Activated T-helper 17 cell treated with anti-CD3 and anti-CD28 coated beads, Interleukin-2, amount 50 U/mL, for 72 hours (primary cell): ENCODE data around the gene SYK. TPM values are rescaled to one million over a fixed set of nuclear protein-coding genes. Genes with fewer than 3 reads are reported as not detected.
"Not testable (repeated sequence)": the region's sequence is repeated elsewhere in the genome, so short reads cannot be mapped to it uniquely, and the experiment has no call there.

Source experiments
- ATAC-seq: fragments of 150-1000 bp; cut with Tn5 transposase; replicated peaks from 2 replicates; pipeline ENCODE4 v1.10.0; 2021; ENCODE audit warnings: mild to moderate bottlenecking, moderate library complexity
- H3K27ac Mint-ChIP-seq: one replicate; pipeline ENCODE4 v1.8.0; 2022; ENCODE audit warnings: mixed read lengths
- H3K27me3 Mint-ChIP-seq: one replicate; pipeline ENCODE4 v1.8.0; 2022; ENCODE audit warnings: mixed read lengths
- H3K36me3 Mint-ChIP-seq: one replicate; pipeline ENCODE4 v1.8.0; 2022; ENCODE audit warnings: low read depth, mild to moderate bottlenecking, mixed read lengths
- H3K4me1 Mint-ChIP-seq: one replicate; pipeline ENCODE4 v1.8.0; 2022; ENCODE audit warnings: mixed read lengths
- H3K4me3 Mint-ChIP-seq: one replicate; pipeline ENCODE4 v1.8.0; 2022; ENCODE audit warnings: mild to moderate bottlenecking, mixed read lengths
- H3K9me3 Mint-ChIP-seq: one replicate; pipeline ENCODE4 v1.8.0; 2022; ENCODE audit warnings: mixed read lengths
- total RNA-seq, 2 donors: library from RNA; stranded (reverse); gene quantifications; one replicate each; pipeline ENCODE4 v1.2.3, GENCODE V29; 2022

Gene SYK
- total RNA-seq, 2 donors from 2014 or later, result 0.16 to 0.37 TPM

DNA sequence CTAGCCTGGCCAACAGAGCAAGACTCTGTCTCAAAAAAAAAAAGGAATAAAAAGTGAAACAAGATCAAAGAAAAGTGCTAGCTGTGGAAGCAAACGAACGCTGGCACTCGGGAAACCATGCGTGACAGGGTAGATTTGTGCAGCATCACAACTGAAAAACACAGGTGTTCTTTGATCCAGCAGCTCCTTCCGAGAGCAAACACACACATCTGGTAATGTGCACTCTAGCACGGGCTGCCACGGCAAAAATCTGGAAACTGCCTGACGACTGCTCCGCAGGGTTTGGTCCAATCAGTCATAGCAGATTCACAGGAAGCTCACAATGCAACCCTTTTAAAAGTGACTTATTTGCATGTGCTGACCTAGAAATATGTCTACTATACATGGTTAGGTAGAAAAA is 80.0 kb downstream of the SYK start:
- no peaks in the 10 kb centered on the region for H3K36me3 Mint-ChIP-seq
- peaks cover 3% of the 10 kb centered on the region for H3K27me3 Mint-ChIP-seq
- H3K27ac Mint-ChIP-seq, result no peak overlapping the region

GRCh38 chr9:90882991-90883600 is 81.5 kb downstream of the SYK start:
- Mint-ChIP-seq H3K4me1 (no peaks in the 10 kb centered on the region), H3K27me3 (peaks cover 3% of the 10 kb centered on the region), H3K27ac (no peak overlapping the region), H3K36me3 (no peaks in the 10 kb centered on the region), H3K9me3 (peaks cover 7% of the 10 kb centered on the region), H3K4me3 (no peak overlapping the region)
- no peak for ATAC-seq

More for the DNA sequence above, 80.0 kb downstream of the SYK start:
- ATAC-seq, result no peak
- H3K4me1 Mint-ChIP-seq, result no peaks in the 10 kb centered on the region
- peaks cover 7% of the 10 kb centered on the region for H3K9me3 Mint-ChIP-seq
- H3K4me3 Mint-ChIP-seq, result no peak overlapping the region

- Mint-ChIP-seq H3K27me3 (peaks cover 3% of the 10 kb centered on the region), H3K27ac (no peak overlapping the region), H3K9me3 (peaks cover 7% of the 10 kb centered on the region), H3K4me3 (no peak overlapping the region), H3K4me1 (no peaks in the 10 kb centered on the region), H3K36me3 (no peaks in the 10 kb centered on the region)
- no peak for ATAC-seq
These were observed 82.0 kb downstream of the SYK start for GRCh38 chr9:90883661-90884060.

DNA sequence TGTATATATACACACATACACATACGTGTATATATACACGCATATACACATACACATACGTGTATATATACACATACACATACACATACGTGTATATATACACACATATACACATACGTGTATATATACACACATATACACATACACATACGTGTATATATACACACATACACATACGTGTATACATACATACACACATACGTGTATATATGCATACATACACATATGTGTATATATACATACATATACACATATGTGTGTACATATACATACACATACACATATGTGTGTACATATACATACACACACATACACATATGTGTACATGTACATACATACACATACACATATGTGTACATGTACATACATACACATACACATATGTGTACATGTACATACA is 82.6 kb downstream of the SYK start:
- peaks cover 7% of the 10 kb centered on the region for H3K9me3 Mint-ChIP-seq
- H3K27ac Mint-ChIP-seq, result no peak overlapping the region
- H3K36me3 Mint-ChIP-seq, result no peaks in the 10 kb centered on the region
- no peaks in the 10 kb centered on the region for H3K4me1 Mint-ChIP-seq
- peaks cover 3% of the 10 kb centered on the region for H3K27me3 Mint-ChIP-seq
- H3K4me3 Mint-ChIP-seq, result no peak overlapping the region
- ATAC-seq, result no peak

DNA sequence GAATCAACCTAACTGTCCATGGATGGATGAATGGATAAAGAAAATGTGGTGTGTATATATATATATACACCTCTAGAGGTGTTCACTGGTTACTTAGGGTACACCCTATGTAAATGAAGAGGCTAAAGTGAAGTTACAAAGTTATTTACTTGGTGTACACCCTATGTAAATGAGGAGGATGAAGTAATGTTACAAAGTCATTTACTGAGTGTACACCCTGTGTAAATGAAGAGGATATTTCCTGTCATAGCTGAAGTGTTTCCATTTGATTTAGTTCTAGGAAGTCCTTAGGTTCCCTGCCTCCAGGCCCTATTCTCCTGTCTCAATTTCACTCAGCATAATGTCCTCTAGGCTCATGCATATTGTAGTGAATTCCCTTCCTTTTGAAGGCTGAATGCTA is 85.2 kb downstream of the SYK start:
- not testable (repeated sequence) for H3K36me3 Mint-ChIP-seq, H3K27me3 Mint-ChIP-seq, ATAC-seq, H3K27ac Mint-ChIP-seq, H3K4me3 Mint-ChIP-seq, H3K9me3 Mint-ChIP-seq, H3K4me1 Mint-ChIP-seq

DNA sequence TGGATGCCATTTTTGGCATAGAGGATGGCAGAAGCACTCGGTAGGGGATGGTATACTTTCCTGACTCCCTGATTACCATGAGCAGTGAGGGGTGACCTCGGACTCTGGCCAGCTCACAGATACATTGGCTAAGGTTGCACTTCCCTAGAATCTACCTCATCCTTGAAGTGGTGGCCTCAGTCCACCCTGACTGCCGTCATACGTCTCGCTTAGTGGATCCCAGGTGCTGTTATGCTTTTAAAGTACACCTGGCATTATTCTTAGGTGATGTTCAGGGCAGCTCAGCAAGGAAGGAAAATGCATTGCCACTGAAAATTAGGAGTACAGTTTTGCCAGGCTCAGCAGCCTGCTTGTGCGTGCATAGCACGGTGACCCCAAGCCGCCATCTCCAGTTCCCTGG is 87.3 kb downstream of the SYK start:
- H3K4me3 Mint-ChIP-seq, result no peak overlapping the region
- peaks cover 9% of the 10 kb centered on the region for H3K27me3 Mint-ChIP-seq
- no peak for ATAC-seq
- peaks cover 7% of the 10 kb centered on the region for H3K9me3 Mint-ChIP-seq
- H3K36me3 Mint-ChIP-seq, result no peaks in the 10 kb centered on the region
- H3K4me1 Mint-ChIP-seq, result no peaks in the 10 kb centered on the region
- H3K27ac Mint-ChIP-seq, result no peak overlapping the region

DNA sequence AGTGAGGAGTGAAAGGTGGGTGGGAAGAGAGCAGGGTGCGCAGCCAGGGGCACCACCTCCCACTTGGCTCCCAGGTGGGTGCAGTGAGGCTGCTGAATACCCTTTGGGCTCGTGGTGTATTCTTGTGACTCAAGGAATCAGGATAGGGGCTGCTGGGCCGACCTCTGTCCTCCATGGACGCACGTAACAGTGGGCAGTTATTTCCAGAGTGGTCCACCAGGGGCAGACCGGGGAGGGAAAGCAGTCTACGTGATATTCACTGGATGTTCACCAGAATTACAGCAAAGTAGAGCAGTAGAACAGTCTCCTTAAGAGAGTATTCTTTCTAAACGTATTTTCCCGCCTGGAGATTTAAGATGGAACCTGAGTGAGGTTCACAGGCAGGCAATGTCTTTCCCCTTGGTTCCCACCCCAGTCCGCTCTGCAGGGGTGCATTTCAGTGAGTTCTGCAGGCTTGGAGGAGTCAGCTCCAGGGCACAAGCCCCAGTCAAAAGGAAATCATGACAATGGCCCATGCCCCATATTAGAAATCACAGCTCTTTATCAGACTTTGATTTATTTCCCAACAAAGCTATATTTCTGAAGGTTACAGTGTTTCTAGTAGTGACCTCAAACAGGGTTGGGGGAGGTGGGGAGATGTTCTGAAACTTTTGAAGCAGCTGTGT is 88.7 kb downstream of the SYK start:
- Mint-ChIP-seq H3K4me1 (no peaks in the 10 kb centered on the region), H3K9me3 (peaks cover 4% of the 10 kb centered on the region), H3K27ac (no peak overlapping the region), H3K27me3 (peaks cover 9% of the 10 kb centered on the region), H3K36me3 (no peaks in the 10 kb centered on the region), H3K4me3 (no peak overlapping the region)
- no peak for ATAC-seq

DNA sequence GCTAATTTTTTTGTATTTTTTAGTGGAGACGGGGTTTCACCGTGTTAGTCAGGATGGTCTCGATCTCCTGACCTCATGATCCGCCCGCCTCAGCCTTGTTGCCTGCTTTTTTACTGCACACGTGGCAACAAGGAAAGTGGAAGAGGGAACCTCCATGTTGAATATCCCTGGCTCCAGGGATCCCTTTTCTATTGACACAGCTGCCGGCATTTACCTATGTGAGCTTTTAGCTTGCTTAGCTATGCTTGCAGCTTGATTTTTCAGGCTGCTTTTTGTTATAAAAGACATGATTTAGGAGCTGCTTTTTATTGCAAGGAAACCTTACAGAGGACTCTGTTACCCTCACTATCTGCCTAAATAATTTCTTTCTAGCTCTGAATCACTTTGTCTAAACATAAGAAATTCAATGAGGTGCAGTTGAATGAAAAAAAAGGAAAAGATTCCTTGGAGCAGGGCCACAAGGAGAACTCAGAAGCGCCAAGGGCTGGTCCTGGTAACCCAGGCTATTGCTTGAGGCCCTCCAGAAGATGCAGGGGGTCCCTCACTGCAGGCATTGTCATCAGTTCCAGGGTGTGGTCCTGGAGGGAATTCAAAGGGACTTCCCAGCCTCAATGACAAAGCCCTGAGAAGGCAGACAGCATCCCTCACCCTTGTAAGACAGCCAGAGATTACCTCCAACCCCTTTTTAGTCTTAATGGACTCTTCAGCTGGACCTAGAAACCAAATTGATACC is 89.9 kb downstream of the SYK start:
- Mint-ChIP-seq H3K36me3 (no peaks in the 10 kb centered on the region), H3K9me3 (no peaks in the 10 kb centered on the region), H3K27me3 (peaks cover 6% of the 10 kb centered on the region), H3K27ac (no peak overlapping the region), H3K4me3 (no peak overlapping the region), H3K4me1 (no peaks in the 10 kb centered on the region)
- ATAC-seq, result no peak

GRCh38 chr9:90892918-90893317 is 91.3 kb downstream of the SYK start:
- no peaks in the 10 kb centered on the region for H3K36me3 Mint-ChIP-seq
- no peaks in the 10 kb centered on the region for H3K4me1 Mint-ChIP-seq
- H3K9me3 Mint-ChIP-seq, result no peaks in the 10 kb centered on the region
- peaks cover 6% of the 10 kb centered on the region for H3K27me3 Mint-ChIP-seq
- no peak overlapping the region for H3K4me3 Mint-ChIP-seq
- no peak for ATAC-seq
- no peak overlapping the region for H3K27ac Mint-ChIP-seq

DNA sequence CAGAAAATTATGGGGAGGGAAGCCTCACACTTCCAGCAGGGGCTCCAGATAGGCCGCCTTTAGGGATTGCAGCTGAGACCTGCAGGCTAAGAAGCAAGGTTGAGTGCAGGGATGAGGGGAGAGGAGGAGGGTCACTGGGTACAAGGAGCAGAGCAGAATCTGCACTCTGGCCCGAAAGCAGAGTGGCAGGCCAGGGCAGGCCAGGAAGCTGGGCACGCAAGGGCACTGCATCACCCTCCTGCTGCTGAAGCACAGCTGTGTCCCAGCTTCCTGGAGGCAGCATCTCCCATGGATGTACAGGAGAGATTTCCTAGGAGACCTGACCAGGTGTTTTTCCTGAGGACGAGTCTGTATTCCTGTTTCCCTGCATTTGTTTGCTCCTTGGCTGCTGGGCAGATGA is 92.1 kb downstream of the SYK start:
- Mint-ChIP-seq H3K4me3 (no peak overlapping the region), H3K36me3 (no peaks in the 10 kb centered on the region), H3K9me3 (no peaks in the 10 kb centered on the region), H3K27me3 (peaks cover 6% of the 10 kb centered on the region), H3K27ac (no peak overlapping the region), H3K4me1 (no peaks in the 10 kb centered on the region)
- ATAC-seq, result no peak

- Mint-ChIP-seq H3K27ac (no peak overlapping the region), H3K9me3 (no peaks in the 10 kb centered on the region), H3K36me3 (no peaks in the 10 kb centered on the region), H3K4me3 (no peak overlapping the region), H3K27me3 (peaks cover 1% of the 10 kb centered on the region), H3K4me1 (no peaks in the 10 kb centered on the region)
- no peak for ATAC-seq
These were observed 93.5 kb downstream of the SYK start for GRCh38 chr9:90894986-90895687.

- H3K27ac Mint-ChIP-seq, result no peak overlapping the region
- H3K27me3 Mint-ChIP-seq, result no peaks in the 10 kb centered on the region
- no peak for ATAC-seq
- no peak overlapping the region for H3K4me3 Mint-ChIP-seq
- no peaks in the 10 kb centered on the region for H3K9me3 Mint-ChIP-seq
- no peaks in the 10 kb centered on the region for H3K4me1 Mint-ChIP-seq
- no peaks in the 10 kb centered on the region for H3K36me3 Mint-ChIP-seq
These were observed 94.2 kb downstream of the SYK start for GRCh38 chr9:90895786-90896185.

GRCh38 chr9:90896231-90896630 is 94.6 kb downstream of the SYK start:
- Mint-ChIP-seq H3K4me1 (no peaks in the 10 kb centered on the region), H3K27me3 (no peaks in the 10 kb centered on the region), H3K36me3 (no peaks in the 10 kb centered on the region), H3K9me3 (no peaks in the 10 kb centered on the region), H3K27ac (no peak overlapping the region), H3K4me3 (no peak overlapping the region)
- ATAC-seq, result no peak

- H3K36me3 Mint-ChIP-seq, result no peaks in the 10 kb centered on the region
- ATAC-seq, result no peak
- no peak overlapping the region for H3K4me3 Mint-ChIP-seq
These were observed 96.6 kb downstream of the SYK start for GRCh38 chr9:90898228-90898627.

GRCh38 chr9:90899287-90899686 is 97.7 kb downstream of the SYK start:
- no peak for ATAC-seq
- Mint-ChIP-seq H3K27ac (no peak overlapping the region), H3K27me3 (no peaks in the 10 kb centered on the region), H3K4me3 (no peak overlapping the region), H3K36me3 (no peaks in the 10 kb centered on the region), H3K4me1 (no peaks in the 10 kb centered on the region), H3K9me3 (no peaks in the 10 kb centered on the region)

More at GRCh38 chr9:90898228-90898627, 96.6 kb downstream of the SYK start:
- Mint-ChIP-seq H3K9me3 (no peaks in the 10 kb centered on the region), H3K27me3 (no peaks in the 10 kb centered on the region), H3K4me1 (no peaks in the 10 kb centered on the region), H3K27ac (no peak overlapping the region)
